NCI-H1105 treated with DMSO at 0.1 percent for 48 hours (cell line): ENCODE measurements around the gene UTS2R.
A peak's percentile ranks its signal among the peaks of the same experiment; 100 is the strongest.
"Not testable (repeated sequence)": the region's sequence is repeated elsewhere in the genome, so short reads cannot be mapped to it uniquely, and the experiment has no call there.

Source experiments
- DNase-seq: peaks from one replicate; lab custom pipeline; 2025; lab: John Stamatoyannopoulos, UW

Gene UTS2R

DNA sequence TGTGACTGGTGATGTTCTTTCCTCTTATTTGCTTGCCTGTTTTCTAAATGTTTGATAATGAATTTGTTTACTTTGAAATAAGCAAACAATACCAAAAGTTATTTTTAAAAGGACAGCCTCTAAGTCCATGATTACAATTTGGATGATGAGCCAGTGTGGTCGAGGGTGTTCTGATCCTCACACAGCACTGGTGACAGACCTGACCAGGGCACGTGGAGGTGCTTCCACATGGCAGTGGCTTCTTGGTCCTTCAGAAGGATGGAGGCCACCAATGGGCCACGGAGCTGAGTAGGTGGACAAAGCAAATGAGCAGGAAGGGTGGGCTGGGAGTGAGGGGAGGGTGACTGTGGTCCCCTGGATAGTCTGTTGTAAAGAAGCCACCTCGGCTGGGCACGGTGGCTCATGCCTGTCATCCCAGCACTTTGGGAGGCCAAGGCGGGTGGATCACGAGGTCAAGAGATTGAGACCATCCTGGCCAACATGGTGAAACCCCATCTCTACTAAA is 16.7 kb upstream of the UTS2R start:
- no peak for DNase-seq

DNA sequence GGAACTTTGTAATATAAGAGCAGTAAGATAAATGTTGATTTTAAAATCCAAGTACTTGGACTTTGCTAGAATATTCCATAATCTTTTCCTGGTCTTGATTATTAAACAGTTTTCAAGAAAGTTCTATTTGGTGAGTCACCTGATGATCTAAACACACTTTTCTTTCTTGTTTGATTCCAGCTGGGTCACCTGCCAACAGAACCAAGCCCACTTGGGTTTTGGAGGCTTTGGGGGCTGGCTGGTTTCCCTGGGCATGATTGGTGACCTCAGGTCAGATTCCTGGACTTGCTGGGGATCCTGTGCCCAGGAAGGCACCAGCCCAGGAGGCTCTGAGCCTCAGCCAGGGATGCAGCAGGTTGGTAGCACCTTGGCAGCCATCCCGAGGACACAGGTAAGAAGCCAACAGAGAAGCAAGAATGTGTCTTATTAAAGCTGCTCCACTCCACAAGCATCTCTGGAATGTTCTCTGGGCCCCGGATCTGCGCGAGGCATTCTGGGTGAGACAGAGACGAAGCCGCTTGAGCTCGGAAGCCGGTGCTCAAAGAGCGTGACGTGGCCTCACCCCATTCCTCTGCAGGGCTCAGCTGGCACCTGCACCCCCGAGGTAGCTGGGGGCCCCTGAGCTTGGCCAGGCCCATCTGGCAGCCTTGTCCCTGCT is 15.7 kb upstream of the UTS2R start:
- DNase-seq = no peak

DNA sequence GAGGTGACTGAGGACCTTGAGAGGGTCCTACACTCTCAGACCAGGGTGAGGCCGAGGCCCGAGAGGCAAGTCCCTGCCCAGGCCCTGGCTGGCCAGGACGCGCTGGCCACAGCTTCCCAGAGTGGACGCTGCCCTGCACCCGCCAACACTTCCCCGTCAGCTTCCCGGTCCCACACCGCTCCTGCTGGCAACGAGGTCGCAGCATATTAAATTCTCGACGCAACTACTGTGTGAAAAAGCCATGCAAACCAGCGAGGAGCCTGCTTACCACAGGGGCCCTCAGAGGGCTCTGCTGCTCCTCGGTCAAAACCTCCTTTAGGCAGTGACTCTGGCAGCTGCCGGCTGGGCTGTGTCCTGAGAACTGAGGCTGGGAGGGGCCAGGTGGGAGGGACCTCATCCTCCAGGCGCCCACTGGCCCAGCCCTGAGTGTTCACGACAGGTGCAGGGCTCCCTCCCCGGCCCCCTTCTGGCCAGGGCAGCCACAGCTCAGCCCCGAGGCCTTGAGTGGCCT is 14.7 kb upstream of the UTS2R start:
- DNase-seq = no peak

DNA sequence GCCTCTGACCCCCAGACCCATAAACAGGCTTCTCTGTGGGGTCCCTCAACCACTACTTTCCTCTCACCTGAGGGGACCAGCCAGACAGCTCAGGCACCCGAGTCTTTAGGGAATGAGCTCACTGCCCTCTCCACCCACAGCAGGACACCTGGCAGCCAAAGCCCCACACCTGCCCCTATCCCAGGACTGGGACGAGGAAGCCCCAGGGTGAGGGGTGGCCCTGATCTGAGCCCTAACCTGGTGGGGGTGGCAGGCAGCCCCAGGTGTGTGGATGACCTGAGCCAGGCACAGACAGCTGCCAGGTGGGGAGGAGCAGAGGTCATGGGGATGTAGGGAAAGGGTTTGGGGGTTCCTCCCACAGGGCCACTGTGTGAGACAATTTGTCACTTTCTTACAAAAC is 14.2 kb upstream of the UTS2R start:
- DNase-seq = no peak

DNA sequence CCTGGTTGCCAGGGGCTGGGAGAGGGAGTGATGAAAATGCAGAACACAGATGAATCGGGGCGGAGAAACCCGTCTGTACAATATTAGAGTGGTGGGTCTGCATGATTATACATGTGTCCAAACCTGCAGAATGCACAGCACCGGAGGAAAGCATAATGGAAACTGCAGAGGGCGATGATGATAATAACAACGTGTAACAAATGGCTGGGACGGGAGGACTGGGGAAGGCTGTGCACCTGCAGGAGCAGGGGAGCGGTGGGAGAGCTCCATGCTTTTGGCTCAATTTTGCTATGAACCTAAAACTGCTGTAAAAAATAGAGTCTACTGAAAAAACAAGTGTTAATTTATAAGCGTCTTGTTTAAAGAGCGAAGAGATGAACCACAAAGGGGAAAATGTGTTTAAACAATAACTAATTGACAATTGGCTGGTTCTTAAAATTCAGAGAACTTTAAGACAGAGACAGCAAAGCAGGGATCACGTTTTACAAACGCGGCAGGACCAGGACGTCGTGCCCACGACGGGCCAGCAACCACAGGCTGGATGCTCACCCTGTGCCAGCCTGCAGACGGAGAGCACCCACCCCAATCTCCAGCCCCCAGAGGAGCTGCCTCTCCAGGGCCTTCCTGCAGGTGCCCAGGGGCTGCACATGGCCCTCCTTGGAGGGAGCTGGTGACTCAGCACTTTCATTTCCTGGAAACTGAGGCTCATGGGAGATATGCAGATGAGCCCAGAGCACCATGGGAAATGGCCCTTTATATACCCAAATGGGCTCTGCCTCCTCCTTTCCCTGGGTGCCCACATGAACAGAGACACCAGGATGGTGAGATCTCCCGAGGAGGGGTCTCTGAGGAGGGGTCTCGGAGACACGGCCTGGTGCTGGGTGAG is 12.9 kb upstream of the UTS2R start, which contains the start of gene TEX19:
TSS of gene TEX19 (plus strand) at position 783 of the 886 bp plus-strand sequence. CDS start 2,904 bp downstream, outside the sequence.
- DNase-seq = no peak

DNA sequence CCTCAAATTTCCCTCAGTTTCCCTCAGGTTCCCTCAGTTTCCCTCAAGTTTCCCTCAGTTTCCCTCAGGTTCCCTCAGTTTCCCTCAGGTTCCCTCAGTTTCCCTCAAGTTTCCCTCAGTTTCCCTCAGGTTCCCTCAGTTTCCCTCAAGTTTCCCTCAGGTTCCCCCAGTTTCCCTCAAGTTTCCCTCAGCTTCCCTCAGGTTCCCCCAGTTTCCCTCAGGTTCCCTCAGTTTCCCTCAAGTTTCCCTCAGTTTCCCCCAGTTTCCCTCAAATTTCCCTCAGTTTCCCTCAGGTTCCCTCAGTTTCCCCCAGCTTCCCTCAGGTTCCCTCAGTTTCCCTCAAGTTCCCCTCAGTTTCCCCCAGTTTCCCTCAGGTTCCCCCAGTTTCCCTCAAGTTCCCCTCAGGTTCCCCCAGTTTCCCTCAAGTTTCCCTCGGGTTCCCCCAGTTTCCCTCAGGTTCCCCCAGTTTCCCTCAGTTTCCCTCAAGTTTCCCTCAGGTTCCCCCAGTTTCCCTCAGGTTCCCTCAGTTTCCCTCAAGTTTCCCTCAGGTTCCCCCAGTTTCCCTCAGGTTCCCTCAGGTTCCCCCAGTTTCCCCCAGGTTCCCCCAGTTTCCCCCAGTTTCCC is 12.0 kb upstream of the UTS2R start:
- not testable (repeated sequence) for DNase-seq

DNA sequence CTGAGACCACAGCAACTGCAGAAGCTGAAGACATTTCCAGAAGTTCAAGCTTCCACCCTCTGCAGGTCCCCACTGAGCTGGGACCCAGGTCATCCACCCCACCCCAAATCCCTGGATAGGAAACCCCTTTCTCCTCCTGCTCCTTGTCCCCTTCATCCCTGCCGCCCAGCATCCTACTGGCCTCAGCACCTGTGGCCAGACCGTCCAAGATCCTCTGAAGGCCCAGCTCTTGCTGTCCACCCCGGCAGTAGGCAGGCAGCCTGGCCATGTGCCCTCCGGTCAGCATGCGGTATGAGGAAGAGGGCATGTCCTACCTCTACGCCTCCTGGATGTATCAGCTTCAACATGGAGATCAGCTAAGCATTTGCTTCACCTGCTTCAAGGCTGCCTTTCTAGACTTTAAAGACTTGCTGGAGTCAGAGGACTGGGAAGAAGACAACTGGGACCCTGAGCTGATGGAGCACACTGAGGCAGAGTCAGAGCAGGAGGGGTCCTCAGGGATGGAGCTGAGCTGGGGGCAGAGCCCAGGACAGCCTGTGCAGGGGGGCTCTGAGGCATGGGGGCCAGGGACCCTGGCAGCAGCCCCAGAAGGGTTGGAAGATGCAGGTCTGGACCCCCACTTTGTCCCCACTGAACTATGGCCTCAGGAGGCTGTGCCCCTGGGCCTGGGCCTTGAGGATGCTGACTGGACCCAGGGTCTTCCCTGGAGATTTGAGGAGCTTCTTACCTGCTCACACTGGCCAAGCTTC is 9.5 kb upstream of the UTS2R start:
- no peak for DNase-seq

DNA sequence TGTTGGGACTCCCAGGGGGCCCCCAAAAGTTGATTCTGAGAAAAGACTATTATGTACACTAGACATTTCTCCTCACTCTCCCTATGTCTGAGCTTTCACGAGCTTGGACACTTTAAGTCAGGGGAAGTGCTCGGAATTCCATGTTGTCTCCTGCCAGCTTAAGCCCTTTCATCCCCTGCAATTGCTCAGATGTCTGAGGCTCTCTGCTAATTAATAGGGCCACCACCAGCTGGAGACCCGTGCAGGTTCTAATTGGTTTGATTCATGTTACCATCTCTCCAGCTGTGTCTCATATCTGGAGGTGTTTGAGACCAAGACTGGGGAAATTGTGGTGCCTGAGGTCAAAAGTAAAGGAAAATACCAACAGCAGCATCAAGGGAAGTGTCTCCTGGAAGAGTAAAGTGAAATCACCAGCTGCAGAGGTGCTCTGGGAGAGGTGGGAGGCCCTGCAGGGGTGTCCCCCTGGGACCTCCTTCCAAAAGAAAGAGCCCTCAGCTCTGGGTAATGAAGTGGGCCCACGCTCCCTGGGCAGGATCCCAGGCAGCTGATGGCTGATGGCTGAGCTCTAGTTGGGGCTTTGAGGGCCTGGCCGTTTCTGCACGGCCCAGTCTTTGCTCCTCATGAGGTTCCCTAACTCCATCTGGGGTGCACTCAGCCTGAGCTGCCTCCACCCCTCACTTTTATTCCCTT is 5.8 kb upstream of the UTS2R start:
- DNase-seq = no peak

DNA sequence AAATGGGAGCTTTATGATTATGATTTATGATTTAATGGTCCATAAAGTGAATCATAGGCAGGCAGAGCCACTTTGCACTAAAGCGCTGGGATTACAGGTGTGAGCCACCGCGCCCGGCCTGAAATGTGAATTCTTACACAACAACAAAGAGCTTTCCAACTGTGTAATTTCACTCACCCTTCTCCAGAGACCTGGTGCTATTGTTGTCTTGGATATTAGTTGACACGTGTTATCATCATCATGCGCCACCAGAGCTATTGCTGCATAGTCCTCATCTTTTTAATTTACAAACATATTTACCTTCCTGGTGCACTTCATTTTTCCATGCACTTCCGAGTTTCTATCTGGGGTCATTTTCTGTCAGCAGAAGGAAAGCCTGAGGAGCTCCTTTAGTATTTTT is 4.8 kb upstream of the UTS2R start:
- no peak for DNase-seq

DNA sequence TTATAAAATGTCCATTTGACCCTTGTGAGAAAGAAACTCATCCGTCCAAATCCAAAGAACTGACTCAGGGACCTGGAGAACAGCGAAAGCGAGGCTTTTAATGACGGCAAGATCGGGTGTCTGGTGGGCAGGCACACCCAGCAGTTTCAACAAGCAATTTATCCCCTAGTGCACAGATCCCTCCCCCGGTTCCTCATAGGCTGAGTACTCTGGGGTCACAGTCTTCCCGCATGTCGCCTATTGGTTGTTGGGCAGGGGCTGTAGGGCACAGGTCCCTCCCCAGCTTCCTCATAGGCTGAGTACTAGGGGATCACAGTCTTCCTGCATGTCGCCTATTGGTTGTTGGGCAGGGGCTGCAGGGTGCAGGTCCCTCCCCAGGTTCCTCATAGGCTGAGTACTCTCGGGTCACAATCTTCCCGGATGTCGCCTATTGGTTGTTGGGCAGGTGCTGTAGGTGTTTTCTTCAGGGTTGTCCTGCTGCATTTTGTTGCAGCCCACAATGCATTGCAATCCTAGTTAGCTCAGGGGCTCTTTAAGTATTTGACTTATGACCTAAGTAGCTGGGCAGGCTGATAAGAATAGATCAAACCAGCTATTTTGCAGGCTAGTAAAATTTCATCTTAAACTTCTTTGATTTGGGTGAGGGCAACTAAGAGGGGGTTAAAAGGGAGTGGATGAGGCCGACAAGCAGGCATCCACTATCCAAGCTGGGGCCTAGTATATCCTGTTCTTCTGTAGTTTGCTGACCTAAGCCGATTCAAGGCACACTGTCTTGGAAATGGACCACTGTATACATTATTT is 3.6 kb upstream of the UTS2R start:
- no peak for DNase-seq

DNA sequence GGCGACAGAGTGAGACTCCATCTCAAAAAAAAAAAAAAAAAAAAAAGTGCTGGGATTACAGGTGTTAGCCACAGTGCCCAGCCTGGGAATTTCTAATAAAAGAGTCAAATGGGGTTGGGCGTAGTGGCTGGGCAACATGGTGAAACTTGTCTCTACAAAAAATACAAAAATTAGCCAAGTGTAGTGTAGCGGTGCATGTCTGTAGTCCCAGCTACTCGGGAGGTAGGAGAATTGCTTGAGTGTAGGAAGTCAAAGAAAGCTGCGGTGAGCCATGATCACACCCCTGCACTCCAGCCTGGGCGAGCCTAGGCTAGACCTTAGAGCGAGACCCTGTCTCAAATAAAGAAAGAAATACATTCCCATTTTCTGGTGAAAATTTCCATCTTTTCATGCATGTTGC is 2.4 kb upstream of the UTS2R start:
- no peak for DNase-seq

DNA sequence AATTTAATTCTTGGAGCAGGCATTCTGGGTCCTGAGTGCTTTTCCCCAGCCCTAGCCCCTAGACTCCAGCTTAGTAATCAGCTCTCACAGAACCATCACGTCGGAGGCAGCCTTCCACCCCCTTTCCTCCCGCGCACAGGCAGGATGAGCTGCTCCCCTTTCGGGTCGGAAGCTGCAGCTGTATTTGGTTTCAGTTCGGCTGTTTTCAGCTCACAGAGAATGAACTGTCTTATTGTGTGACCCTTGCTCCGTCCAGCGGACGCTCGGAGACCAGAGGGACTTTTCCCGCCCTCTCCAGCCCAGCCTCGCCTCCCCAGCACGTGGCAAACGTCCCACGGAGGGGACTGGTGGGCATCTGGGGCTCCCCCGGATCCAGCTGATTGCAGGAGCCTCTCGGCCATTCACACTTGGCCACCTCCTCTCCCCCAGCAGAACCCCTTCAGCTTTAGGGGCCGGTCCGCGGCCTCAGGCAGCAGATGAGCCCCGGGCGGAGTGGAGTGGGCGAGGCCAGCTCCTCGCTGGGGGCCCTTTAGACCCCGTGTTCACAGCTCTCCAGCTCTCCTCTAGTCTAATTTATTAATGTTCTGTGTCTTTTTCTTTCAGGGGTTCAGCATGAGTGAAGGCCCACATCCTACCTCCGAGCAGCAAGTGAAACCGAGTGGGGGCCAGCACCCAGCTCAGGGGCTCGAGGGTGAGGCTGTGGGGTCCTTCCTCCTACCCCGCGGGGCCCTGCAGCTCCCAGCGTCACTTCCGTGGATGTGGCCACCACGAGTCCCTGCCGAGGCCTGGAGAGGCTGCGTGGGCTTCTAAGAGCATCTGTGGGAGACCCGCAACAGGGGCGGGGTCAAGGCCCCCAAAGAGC is 863 bp upstream of the UTS2R start:
- DNase-seq = no peak

DNA sequence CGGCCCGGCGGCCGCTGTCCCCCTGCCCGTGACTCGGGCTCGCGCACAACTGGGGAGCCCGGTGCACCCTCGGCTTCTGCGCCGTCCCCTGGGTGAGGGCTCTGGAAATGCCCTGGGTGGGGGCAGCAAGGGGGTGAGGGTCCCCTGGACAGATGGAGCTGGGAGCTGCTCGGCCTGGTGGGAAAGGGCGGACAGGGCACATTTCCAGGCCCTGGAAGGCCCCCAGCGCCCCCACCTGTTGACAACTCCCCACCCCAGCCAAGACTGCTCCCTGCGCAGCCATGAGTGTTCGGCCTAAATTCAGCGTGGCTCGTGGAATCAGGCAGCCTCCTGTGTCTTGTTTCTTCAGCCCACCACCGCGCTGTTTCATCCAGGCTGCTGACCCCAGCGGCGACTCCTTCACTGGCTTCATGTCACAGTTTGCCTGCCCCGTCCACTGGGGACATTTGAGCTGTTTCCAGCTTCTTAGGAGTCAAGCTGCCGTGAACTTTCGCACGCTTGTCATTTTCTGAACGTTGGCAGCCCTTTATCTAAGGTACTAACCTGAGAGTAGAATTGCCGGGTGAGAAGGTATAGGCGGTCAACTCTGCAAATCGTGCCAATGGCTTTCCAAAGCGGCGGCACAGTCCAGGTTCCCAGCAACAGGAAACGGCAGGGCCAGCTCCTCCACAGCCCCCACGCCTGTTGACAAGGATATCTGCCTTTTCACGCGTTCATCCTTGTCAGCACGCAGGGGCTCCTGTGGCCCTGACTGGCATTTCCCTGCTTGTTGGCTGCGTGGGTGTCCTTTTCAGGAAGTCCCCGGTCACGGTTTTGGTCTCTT is 895 bp downstream of the UTS2R start:
- DNase-seq = no peak

DNA sequence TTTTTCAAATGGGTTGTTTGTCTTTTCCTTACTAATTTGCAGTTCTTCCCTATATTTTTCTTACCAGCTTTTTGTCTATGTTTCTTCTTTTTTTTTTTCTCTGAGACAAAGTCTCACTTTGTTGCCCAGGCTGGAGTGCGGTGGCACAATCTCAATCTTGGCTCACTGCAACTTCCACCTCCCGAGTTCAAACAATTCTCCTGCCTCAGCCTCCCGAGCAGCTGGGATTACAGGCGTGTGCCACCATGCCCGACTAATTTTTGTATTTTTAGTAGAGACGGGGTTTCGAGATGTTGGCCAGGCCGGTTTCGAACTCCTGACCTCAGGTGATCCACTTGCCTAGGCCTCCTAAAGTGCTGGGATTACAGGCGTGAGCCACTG is 1.5 kb downstream of the UTS2R start:
- DNase-seq = not testable (repeated sequence)

DNA sequence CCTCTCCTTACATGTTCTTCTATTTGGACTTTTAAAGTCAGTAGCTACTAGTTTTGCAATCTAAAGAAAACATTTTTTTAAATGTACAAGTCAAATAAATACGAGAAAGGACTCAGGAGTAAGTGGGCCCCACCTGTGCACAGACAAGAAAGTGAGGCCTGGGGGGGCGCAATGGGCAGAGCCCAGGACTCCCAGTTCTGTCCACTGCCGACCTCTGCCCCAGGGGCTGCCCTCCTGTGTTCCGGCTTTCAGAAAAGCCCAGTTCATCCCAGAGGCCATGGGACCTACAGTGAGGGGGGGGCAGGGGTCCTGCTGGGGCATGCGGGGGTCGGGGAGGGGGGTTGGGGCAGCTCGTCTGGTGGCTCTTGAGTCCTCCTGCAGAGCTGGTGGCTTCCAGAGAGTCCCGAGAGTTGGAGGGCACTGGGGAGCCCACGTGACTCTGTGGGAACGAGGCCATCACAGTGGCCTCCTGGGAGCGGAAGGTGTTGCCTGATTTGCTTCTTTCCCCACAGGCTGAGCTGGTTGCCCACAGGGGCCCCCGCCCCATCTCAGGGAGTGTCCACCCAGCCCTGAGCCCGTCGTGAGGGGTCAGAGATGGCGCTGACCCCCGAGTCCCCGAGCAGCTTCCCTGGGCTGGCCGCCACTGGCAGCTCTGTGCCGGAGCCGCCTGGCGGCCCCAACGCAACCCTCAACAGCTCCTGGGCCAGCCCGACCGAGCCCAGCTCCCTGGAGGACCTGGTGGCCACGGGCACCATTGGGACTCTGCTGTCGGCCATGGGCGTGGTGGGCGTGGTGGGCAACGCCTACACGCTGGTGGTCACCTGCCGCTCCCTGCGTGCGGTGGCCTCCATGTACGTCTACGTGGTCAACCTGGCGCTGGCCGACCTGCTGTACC is 2.4 kb downstream of the UTS2R start:
- DNase-seq = no peak

DNA sequence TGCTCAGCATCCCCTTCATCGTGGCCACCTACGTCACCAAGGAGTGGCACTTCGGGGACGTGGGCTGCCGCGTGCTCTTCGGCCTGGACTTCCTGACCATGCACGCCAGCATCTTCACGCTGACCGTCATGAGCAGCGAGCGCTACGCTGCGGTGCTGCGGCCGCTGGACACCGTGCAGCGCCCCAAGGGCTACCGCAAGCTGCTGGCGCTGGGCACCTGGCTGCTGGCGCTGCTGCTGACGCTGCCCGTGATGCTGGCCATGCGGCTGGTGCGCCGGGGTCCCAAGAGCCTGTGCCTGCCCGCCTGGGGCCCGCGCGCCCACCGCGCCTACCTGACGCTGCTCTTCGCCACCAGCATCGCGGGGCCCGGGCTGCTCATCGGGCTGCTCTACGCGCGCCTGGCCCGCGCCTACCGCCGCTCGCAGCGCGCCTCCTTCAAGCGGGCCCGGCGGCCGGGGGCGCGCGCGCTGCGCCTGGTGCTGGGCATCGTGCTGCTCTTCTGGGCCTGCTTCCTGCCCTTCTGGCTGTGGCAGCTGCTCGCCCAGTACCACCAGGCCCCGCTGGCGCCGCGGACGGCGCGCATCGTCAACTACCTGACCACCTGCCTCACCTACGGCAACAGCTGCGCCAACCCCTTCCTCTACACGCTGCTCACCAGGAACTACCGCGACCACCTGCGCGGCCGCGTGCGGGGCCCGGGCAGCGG is 3.2 kb downstream of the UTS2R start:
- DNase-seq = peak; percentile 7
